ENCODE results near the gene HDAC8. TPM values are rescaled to one million over a fixed set of nuclear protein-coding genes. Genes with fewer than 3 reads are reported as not detected.
"Not testable (repeated sequence)": the region's sequence is repeated elsewhere in the genome, so short reads cannot be mapped to it uniquely, and the experiment has no call there.

The HDAC8 gene
- total RNA-seq, 4 donors from 2014 or later, result 16.3 to 27.0 (median 20.2) TPM

DNA sequence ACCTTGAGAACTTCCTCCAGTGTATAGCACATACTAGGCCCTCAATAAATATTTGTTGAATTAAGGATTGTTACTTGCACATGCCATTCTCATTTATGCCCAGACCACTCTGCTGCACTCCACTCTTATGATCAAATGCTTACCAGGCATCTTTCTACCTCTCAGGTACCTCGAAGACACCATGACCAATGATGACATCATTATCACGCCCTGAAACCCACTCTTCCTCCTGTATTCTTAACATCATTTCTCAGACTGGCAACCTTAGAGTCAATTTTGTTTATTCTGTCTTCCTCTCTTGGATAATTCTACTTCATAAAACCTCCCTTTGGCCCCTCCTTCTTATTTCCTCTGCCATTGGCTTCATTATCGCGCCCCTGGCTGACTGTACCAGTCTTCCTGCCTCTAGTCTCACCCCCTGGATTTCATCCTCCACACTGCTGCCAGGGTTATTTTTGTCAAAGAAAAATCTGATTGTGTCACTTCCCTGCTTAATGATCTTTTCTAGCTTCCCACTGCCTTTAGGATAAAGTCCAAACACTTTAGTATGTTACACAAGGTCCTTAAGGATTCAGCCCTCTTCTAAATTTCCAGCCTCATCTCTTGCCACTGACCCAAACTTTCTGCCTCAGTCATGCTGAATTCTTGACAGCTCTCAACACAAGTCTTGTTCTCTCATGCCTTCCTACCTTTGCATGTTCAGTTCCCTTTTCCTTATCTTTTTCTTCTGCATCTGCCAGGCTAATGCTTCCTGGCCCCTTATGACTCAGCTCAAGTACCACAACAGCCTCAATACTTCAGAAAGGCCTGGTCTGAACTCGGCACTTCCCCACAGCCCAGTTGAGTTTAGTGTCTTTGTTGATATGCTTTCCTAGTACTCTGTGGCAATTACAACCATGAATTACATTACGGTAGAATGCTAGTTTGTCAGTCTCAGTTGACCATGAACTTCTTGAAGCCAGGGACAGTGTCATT is 45.8 kb downstream of the HDAC8 start:
- DNase-seq (ENCODE audit: low spot score in 2 of 2), result no peak
- TF ChIP-seq EP300 (IDR thresholded peaks at IDR 0.05), result no peak
- TF ChIP-seq, protein P1, sequence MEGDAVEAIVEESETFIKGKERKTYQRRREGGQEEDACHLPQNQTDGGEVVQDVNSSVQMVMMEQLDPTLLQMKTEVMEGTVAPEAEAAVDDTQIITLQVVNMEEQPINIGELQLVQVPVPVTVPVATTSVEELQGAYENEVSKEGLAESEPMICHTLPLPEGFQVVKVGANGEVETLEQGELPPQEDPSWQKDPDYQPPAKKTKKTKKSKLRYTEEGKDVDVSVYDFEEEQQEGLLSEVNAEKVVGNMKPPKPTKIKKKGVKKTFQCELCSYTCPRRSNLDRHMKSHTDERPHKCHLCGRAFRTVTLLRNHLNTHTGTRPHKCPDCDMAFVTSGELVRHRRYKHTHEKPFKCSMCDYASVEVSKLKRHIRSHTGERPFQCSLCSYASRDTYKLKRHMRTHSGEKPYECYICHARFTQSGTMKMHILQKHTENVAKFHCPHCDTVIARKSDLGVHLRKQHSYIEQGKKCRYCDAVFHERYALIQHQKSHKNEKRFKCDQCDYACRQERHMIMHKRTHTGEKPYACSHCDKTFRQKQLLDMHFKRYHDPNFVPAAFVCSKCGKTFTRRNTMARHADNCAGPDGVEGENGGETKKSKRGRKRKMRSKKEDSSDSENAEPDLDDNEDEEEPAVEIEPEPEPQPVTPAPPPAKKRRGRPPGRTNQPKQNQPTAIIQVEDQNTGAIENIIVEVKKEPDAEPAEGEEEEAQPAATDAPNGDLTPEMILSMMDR (IDR thresholded peaks at IDR 0.05), result no peak
- TF ChIP-seq POLR2AphosphoS5 (IDR thresholded peaks at IDR 0.05), result no peak
- TF ChIP-seq POLR2A (IDR thresholded peaks at IDR 0.05), result no peak
- Histone ChIP-seq H3K4me3 (no peak overlapping the region), H3K27me3 (no peaks in the 10 kb centered on the region), H3K9me3 (no peaks in the 10 kb centered on the region), H3K36me3 (no peaks in the 10 kb centered on the region), H3K27ac (no peak overlapping the region), H3K4me1 (no peaks in the 10 kb centered on the region)
- WGBS, result 66% methylated on average over 6 of the region's 6 CpGs

DNA sequence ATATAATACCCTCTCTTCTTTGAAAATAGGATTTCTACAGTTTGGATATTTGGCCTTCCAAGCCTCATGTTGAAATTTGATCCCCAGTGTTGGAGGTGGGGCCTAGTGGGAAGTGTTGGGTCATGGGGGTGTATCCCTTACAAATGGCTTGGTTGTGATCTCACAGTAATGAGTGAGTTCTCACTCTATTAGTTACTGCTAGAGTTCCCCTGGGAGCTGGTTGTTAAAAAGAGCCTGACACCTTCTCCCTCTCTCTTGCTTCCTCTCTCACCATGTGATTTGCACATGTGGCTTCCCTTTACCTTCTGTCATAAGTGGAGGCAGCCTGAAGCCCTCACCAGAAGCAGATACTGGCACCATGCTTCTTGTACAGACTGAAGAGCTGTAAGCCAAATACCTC is 73.9 kb downstream of the HDAC8 start:
- TF ChIP-seq POLR2AphosphoS5 (IDR thresholded peaks at IDR 0.05), result no peak
- no peak for TF ChIP-seq POLR2A (IDR thresholded peaks at IDR 0.05)
- no peak for TF ChIP-seq EP300 (IDR thresholded peaks at IDR 0.05)
- TF ChIP-seq, protein P1 (IDR thresholded peaks at IDR 0.05), result no peak
- H3K36me3 ChIP-seq, result no peaks in the 10 kb centered on the region
- H3K4me1 ChIP-seq, result no peaks in the 10 kb centered on the region
- H3K9me3 ChIP-seq, result no peaks in the 10 kb centered on the region
- H3K4me3 ChIP-seq, result no peak overlapping the region
- H3K27me3 ChIP-seq, result no peaks in the 10 kb centered on the region
- H3K27ac ChIP-seq, result no peak overlapping the region
- no peak for DNase-seq (ENCODE audit: low spot score in 2 of 2)

DNA sequence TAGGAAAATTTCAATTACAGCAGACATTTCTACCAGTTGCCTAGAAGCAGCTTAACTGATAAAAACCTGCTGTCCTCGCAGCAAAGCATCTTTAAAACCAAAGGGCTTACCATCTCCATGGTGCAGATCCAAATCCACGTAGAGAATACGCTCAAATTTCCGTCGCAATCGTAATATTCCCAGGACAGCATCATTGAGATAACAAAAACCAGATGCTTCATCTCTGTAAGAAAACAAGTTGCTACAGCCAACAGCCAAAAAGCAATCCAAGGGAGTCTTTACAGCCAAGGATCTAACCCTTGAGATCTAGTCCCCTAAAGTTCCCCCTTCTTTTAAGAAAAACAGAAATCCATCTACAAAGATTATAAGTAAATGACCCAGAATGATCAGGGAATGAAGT is 77.6 kb downstream of the HDAC8 start:
- no peaks in the 10 kb centered on the region for H3K9me3 ChIP-seq
- no peaks in the 10 kb centered on the region for H3K4me1 ChIP-seq
- H3K4me3 ChIP-seq, result no peak overlapping the region
- TF ChIP-seq POLR2AphosphoS5 (IDR thresholded peaks at IDR 0.05), result no peak
- TF ChIP-seq, protein P1 (IDR thresholded peaks at IDR 0.05), result no peak
- no peak for TF ChIP-seq POLR2A (IDR thresholded peaks at IDR 0.05)
- TF ChIP-seq EP300 (IDR thresholded peaks at IDR 0.05), result no peak
- WGBS, result 76% methylated on average over 6 of the region's 6 CpGs
- no peaks in the 10 kb centered on the region for H3K36me3 ChIP-seq
- H3K27ac ChIP-seq, result no peak overlapping the region
- no peak for DNase-seq (ENCODE audit: low spot score in 2 of 2)
- H3K27me3 ChIP-seq, result no peaks in the 10 kb centered on the region

DNA sequence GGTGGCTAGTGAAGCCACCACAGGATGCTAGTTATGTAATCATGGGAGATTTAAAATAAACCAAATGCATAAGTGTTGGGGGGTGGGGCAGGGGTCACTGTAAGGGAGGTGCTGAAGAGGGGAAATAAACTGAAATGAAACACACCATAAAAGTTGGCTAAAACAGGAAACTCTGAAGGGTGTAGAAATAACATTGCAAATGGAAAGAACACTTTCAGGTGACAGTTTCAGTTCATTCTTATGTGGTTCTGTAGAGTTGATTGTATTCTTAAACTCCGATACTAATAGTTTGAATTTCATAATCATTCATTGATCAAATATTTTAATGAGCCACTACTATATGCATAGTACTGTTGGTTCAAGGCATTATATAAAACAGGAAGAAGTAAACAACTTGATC is 80.1 kb downstream of the HDAC8 start:
- DNase-seq (ENCODE audit: low spot score in 2 of 2), result no peak
- H3K4me3 ChIP-seq, result no peak overlapping the region

DNA sequence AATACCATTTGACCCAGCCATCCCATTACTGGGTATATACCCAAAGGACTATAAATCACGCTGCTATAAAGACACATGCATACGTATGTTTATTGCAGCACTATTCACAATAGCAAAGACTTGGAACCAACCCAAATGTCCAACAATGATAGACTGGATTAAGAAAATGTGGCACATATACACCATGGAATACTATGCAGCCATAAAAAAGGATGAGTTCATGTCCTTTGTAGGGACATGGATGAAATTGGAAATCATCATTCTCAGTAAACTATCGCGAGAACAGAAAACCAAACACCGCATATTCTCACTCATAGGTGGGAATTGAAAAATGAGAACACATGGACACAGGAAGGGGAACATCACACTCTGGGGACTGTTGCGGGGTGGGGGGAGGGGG is 82.4 kb downstream of the HDAC8 start:
- not testable (repeated sequence) for H3K4me1 ChIP-seq; H3K27ac ChIP-seq; H3K9me3 ChIP-seq; H3K36me3 ChIP-seq; DNase-seq (ENCODE audit: low spot score in 2 of 2); H3K4me3 ChIP-seq; H3K27me3 ChIP-seq
- WGBS, result 91% methylated on average over 6 of the region's 6 CpGs

More for the DNA sequence above, 80.1 kb downstream of the HDAC8 start:
- Histone ChIP-seq H3K4me1 (no peaks in the 10 kb centered on the region), H3K36me3 (no peaks in the 10 kb centered on the region), H3K27me3 (no peaks in the 10 kb centered on the region), H3K27ac (no peak overlapping the region), H3K9me3 (no peaks in the 10 kb centered on the region)
- 87% methylated on average over 1 of the region's 1 CpG for WGBS
- TF ChIP-seq EP300 (IDR thresholded peaks at IDR 0.05), result no peak
- no peak for TF ChIP-seq POLR2A (IDR thresholded peaks at IDR 0.05)
- TF ChIP-seq POLR2AphosphoS5 (IDR thresholded peaks at IDR 0.05), result no peak
- TF ChIP-seq, protein P1 (IDR thresholded peaks at IDR 0.05), result no peak

Data from suprapubic skin (tissue), 4 donors.